HEK293T (cell line): ENCODE results near the gene POU2F3.

ENCODE experiments used
- L3MBTL2 ChIP-seq: fragments of 450-650 bp; conservative IDR thresholded peaks from 2 replicates; pipeline ENCODE4 v1.6.1; 2016; ENCODE audit warnings: mild to moderate bottlenecking
- NFRKB ChIP-seq: fragments of 450-650 bp; IDR thresholded peaks from 2 replicates; pipeline ENCODE4 v1.6.1; 2016; ENCODE audit warnings: mild to moderate bottlenecking, moderate library complexity
- SP1 ChIP-seq: fragments of 450-650 bp; IDR thresholded peaks from 2 replicates; pipeline ENCODE4 v1.6.1; 2017
- SUZ12 ChIP-seq: fragments of 450-650 bp; IDR thresholded peaks from 2 replicates; pipeline ENCODE4 v1.6.1; 2016; ENCODE audit warnings: mild to moderate bottlenecking
- TF ChIP-seq, protein P1 (sequence below): fragments of 450-650 bp; IDR thresholded peaks from 2 replicates; pipeline ENCODE4 v1.6.1; 2016

DNA sequence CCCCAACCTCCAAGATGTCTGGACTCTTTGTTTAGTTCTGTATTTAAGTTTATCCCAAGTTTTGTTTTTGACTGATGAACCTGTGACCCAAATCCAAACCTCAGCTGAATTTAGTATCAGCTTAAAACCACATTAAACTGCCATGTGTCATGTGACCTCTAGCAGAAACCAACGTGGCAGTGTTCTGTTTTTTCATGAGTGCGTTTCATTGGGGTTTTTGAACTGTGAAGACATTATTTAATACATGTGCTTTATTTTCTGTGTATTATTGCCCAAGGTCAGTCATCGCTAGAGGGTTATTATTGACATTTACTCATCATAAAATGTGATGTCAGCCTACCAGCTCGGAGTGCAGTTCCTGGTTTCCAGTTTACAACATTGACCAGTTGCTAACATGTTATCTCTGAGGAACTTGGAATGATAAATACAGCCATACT, 86.9 kb downstream of the POU2F3 start:
- TF ChIP-seq NFRKB (no peak), SP1 (no peak), L3MBTL2 (no peak), SUZ12 (no peak)
- TF ChIP-seq, protein P1, sequence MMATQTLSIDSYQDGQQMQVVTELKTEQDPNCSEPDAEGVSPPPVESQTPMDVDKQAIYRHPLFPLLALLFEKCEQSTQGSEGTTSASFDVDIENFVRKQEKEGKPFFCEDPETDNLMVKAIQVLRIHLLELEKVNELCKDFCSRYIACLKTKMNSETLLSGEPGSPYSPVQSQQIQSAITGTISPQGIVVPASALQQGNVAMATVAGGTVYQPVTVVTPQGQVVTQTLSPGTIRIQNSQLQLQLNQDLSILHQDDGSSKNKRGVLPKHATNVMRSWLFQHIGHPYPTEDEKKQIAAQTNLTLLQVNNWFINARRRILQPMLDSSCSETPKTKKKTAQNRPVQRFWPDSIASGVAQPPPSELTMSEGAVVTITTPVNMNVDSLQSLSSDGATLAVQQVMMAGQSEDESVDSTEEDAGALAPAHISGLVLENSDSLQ: no peak
